ENCODE data around the gene RIOX2.

The RIOX2 gene

GRCh38 chr3:97999103-97999502 lies 26.9 kb upstream of the RIOX2 start:
- H3K27ac ChIP-seq = no peak overlapping the region
- no peak for TF ChIP-seq CTCF (conservative IDR thresholded peaks at IDR 0.05)

GRCh38 chr3:97996988-97997387 lies 24.8 kb upstream of the RIOX2 start:
- TF ChIP-seq CTCF (conservative IDR thresholded peaks at IDR 0.05) = no peak
- H3K27ac ChIP-seq = no peak overlapping the region

GRCh38 chr3:97994328-97994945 lies 22.2 kb upstream of the RIOX2 start:
- no peak for TF ChIP-seq CTCF (conservative IDR thresholded peaks at IDR 0.05)
- H3K27ac ChIP-seq = peak overlapping the region; percentile 85

GRCh38 chr3:97993526-97993925 lies 21.3 kb upstream of the RIOX2 start:
- peak overlapping the region; percentile 85 for H3K27ac ChIP-seq
- TF ChIP-seq CTCF (conservative IDR thresholded peaks at IDR 0.05) = no peak

- TF ChIP-seq CTCF (conservative IDR thresholded peaks at IDR 0.05) = no peak
- peak overlapping the region; percentile 85 for H3K27ac ChIP-seq
Observed at GRCh38 chr3:97992547-97993173, 20.4 kb upstream of the RIOX2 start.

- no peak overlapping the region for H3K27ac ChIP-seq
- TF ChIP-seq CTCF (conservative IDR thresholded peaks at IDR 0.05) = no peak
Observed at GRCh38 chr3:97991293-97991682, 19.1 kb upstream of the RIOX2 start.

GRCh38 chr3:97990624-97991292 lies 18.5 kb upstream of the RIOX2 start:
- H3K27ac ChIP-seq = no peak overlapping the region
- no peak for TF ChIP-seq CTCF (conservative IDR thresholded peaks at IDR 0.05)

Data from VCaP (cell line).